Medulla oblongata (tissue), 1 donor: Measurements from ENCODE around the gene PRM3.
A peak's percentile ranks its signal among the peaks of the same experiment; 100 is the strongest.
"Not testable (repeated sequence)": the region's sequence is repeated elsewhere in the genome, so short reads cannot be mapped to it uniquely, and the experiment has no call there.

Experiments
- DNase-seq: peaks from one replicate; pipeline ENCODE4 v3.0.0-alpha.2; 2015; ENCODE audit errors: extremely low spot score

Gene PRM3

DNA sequence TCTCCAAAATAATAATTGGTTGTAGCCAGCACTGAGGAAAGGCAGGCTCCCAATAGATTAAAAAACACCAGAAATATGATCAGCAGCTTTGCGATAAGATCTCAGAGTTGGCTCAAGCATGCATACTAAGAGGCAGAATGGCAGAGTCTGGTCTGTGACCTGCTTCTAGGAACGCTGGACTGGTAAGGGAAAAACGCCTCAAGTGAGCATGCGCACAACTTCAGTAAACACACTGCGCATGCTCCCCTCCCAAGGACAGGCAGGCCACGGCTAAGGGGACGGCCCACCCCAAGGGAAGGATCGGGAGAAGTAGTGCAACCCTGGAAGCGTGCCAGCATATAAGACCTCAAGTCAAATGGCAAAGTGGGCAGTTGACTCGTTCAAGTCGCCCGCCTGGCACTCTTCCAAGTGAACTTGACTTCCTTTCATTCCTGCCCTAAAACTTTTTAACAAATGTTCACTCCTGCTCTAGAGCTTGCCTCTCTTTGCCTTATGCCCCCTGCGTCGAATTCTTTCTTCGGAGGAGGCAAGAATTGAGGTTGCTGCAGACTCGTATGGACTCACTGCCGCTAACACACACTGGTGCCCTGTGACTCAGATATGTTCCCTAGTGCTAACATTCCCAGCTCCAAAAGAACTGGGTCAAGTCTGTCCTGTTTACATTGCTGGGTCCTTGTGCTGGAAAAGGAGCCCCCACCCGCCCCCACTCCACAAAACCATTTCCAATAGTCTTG, 30.1 kb upstream of the PRM3 start:
- no peak for DNase-seq

DNA sequence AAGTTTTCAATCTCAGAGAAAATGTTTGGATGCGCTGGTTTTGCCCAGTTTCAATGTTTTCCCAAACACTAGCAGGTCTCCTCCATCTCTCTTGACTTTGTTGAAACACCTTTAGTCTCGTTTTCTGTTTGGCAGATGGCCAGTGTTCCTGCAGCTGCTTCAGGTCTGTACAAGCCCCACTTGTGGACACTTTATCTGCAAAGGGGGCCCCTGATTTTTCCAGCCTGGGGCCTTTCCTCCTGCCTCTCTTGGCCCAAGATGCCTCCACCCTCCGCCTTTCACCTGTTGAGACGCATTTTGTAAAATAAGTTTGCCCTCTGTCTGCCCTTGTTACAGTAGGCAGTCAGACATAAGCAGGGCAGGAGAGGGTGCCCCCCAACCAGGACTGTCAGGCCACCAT, 29.5 kb upstream of the PRM3 start:
- DNase-seq, result no peak

DNA sequence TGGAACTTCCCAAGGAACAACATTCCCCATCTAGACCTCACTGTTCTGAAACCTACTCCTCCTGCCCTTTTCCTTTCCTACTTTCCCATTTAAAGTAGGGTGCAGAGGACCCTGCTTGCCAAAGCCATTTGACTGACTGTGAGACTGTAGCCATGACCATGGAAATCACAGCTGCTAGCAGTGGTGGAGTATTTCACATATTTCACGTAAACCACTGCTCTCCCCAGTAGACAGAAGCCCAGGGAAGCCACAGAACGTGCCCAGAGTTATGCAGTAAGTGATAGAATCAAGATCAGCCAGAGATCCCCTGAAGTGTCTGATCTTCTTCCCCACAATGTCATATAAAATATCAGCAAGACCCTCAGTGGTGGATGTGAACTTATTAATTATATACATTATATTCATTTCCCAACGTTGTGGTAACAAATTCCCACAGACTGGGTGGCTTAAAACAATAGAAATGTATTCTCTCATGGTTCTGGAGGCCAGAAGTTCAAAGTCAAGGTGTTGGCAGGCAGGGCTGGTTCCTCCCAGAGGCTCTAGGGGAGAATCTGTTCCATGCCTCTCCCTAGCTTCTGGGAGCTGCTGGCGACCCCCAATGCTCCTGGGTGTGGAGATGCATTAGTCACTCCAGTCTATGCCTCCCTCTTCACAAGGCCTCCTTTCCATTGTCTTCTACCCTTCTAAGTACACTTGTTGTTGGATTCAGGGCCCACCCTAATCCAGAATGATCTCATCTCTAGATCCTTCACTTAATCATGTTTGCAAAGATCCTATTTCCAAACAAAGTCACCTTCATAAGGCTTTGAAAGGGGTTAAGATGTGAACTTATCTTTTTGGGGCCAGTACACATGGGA, 28.4 kb upstream of the PRM3 start:
- DNase-seq, result no peak

DNA sequence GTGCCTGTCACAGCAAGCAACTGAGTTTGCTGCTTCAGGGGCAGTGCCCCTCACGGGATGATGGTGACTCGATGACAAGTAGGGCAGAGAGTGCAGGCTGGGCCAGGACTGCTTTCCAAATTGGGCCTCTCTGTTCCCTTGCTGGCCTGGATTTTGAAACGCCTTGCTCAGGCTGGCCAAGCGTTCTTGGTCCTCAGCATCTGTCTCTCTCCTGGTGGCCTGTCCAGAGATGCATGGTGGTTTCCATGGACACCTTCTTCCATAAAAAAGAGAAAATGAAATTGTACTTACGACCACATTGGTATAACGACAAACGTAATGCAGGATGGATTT, 27.1 kb upstream of the PRM3 start:
- no peak for DNase-seq

DNA sequence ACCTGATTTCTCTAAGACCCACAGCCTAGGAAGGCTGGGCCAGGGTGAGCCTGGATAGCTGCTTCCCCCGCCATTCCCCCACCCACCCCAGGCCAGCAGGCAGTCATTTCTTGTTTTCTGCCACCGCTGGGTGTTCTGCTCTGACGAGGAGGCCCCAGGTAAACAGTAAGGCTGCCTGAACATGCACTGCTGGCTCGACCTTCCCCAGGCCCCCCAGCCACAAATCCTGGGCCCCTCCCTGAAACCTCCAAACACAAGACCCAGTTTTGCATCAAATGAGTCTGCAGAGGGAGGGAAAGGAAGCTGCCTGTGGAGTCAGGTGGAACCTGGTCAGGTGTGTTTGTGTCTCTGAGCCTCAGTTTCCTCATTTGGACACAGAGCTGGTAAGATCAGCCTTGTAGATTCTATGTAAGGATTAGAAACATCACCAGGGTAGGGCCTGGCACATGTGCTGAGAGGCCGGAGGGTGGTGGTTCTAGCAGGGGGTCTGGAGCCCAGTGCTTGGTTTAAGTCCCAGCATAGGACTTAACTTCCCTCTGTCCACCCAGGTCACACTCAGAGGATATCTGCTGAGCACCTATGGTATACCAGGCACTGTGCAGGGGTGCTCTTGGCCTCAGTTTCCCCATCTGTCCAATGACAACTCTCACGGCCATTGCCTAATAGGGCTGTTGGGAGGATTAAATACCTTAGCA, 26.6 kb upstream of the PRM3 start:
- no peak for DNase-seq

DNA sequence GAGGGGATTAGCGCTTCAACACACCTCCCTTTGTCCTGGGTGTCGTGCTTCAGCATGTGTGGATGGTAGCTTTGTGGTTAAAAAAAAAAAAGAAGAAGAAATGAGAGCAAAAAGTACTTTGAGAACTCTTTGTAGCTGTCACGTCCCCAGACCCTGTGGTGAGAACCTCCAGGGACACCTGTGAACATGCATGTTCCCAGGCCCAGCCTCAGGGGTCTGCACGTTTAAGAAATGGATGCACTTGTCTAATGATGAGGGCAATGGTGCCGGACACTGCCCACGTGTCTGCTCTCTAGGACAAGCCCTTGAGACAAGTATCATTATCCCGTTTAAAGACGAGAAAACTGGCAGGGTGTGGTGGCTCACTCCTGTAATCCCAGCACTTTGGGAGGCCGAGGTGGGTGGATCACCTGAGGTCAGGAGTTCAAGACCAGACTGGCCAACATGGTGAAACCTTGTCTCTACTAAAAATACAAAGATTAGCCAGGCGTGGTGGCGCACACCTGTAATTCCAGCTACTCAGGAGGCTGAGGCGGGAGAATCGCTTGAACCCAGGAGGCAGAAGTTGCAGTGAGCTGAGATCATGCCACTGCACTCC, 25.6 kb upstream of the PRM3 start:
- DNase-seq, result not testable (repeated sequence)

DNA sequence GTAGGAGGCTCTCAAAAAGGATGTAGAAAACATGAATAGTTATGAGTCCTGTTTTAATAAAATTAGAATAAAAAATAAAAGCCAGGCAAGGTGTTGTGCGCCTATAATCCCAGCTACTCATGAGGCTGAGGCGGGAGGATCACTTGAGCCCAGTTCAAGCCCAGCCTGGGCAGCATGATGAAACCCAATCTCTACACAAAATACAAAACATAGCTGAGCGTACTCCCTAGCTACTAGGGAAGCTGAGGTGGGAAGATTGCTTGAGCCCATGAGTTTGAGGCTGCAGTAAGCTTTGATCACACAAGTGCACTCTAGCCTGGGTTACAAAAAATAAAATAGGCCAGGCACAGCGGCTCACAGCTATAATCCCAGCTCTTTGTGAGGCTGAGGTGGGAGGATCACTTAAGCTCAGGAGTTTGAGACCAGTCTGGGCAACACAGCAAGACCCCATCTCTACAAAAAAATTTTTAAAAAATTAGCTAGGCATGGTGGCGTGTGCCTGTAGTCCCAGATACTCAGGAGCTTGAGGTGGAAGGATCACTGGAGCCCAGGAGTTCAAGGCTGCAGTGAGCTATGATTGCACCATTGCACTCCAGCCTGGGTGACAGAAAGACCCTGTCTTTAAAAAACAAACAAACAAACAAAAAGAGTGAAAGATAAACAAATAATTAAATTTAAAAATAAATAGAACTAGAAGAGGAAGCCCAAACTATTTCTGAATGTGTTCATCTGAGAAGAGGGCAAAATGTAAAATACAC, 24.9 kb upstream of the PRM3 start:
- no peak for DNase-seq

DNA sequence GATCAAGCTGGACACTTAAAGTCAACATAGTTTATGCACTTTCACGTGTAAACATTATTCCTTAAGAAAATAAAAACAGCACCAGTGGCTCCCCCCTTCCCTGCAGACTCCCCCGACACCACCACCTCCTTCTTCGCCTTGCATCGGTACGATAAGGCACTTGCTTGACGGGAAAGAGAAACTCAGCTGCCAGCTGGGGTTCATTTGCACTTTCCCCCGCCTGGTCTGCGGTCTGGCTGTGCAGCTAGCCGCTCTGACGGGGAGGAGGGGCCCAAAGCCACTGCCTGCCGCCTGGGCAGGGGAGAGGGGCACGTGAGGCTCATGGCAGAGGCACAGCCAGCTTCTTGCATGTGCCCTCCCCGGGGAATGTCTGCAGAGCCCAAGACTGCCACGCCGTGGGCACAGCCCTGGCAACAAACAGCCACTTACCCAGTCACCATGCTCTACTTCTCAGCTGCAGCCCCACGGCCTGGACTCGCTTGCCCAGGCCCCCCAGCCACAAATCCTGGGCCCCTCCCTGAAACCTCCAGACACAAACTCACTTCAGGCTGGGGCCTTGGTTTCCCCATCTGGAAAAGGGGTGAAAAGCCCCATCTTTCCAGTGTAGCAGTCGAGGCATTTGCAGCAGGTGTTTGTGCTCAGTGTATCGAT, 24.2 kb upstream of the PRM3 start:
- peak; percentile 87 for DNase-seq

DNA sequence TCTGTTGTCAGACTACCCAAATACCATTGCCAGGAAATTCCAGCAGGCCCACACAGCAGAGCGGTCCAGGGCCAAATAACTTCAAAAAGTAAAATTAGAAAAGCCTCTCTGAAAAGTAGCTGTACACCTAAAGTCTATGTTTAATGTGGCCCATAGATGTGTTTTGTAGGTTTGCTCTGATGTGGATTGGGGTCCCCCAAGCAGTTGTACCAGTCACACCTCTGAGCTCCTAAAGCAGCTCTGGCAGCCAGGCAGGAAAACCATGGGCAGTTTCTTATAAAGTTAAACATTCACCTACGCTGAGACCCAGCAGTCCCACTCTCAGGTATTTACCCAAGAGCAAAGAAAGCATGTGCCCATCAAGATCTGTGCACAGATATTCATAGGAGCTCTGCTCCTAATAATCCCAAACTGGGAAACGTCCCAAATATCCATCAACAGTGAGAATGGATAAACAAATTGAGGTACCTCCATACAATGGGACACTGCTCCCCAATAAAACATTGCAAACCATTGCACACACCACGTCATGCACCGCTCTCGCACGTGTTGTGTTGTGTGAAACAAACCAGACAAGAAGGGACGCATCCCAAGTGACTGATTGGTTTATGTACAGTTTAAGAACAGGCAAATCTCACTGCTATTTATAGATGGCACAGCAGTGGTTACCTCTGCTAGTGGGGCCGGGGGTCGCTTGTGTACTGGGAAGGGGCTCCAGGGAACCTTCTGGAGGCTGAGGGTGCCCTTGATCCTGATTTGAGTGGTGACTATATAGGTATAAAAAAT, 23.5 kb upstream of the PRM3 start:
- no peak for DNase-seq

DNA sequence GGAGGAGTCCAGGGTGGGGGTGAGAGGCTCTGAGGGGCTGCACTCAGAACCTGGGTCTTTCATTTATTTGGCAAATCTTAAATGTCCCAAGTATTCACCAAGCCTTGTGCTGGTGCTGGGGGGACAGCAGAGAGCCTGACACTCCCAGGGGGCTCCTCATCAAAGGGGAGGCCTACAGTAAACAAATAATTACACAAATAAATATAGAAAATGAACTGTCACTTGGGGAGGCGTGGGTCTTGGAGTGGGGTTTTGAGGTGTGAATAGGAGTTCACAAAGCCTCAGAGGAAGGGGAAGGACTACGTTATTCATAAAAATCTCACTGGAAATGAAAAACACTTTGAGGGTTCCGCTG, 22.9 kb upstream of the PRM3 start:
- DNase-seq, result no peak

DNA sequence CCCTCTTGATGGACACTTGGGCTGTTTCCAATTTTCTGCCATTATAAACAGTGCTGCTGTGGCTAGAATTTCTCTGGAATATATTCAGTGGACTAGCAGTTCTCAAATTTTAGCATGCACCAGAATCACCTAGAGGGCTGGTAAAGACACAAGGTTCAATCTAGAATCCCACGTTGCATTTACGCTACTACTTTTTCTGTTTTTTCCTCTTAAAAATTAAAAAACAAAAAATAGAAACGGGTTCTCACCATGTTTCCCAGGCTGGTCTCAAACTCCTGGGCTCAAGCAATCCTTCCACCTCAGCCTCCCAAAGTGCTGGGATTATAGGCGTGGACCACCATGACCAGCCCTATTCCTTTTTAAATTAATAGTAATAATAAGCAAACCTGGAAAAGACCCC, 22.2 kb upstream of the PRM3 start:
- DNase-seq, result no peak

DNA sequence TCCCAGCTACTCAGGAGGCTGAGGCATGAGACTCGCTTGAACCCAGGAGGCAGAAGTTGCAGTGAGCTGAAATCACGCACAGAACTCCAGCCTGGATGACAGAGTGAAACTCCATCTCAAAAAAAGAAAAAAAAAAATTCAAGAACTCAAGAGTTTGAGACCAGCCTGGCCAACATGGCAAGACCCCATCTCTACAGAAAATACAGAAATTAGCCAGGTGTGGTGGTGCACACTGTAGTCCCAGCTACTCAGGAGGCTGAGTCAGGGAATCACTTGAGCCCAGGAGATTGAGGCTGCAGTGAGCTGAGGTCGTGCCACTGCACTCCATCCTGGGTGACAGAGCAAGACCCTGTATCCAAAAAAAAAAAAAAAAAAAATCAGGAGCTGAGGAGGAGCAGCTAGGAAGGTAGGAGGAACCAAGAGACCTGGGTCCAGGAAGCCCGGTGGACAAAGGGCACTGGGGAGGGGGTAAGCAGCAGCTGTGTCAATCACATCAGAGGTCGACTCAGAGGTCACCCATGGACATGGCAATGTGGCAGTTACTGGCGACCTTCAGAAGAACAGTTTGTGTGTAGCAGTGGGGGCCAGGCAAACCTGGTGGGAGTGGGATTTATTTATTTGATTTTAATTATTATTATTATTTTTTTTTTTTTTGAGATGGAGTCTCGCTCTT, 18.8 kb upstream of the PRM3 start:
- DNase-seq, result no peak

DNA sequence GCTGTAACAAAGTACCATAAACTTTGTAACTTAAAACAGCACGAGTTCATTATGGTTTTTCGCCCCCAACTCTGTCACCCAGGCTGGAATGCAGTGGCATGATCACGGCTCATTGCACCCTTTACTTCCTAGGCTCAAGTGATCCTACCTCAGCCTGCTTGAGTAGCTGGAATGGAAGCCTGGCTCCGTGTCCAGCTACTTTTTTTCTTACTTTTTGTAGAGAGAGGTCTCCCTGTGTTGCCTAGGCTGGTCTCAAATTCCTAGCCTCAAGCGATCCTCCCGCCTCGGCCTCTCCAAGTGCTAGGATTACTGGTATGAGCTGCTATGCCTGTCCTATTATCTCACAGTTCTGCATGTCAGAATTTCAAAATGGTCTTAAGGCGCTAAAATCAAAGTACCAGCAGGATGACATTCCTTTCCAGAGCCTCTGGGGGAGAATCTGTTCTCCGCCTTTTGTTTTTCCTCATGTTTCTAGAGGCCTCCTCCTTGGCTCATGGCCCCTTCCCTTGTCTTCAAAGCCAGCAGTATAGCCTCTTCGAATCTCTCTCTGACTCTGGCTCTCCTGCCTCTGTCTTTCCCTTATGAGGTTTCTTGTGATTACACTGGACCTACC, 17.8 kb upstream of the PRM3 start:
- DNase-seq, result no peak

DNA sequence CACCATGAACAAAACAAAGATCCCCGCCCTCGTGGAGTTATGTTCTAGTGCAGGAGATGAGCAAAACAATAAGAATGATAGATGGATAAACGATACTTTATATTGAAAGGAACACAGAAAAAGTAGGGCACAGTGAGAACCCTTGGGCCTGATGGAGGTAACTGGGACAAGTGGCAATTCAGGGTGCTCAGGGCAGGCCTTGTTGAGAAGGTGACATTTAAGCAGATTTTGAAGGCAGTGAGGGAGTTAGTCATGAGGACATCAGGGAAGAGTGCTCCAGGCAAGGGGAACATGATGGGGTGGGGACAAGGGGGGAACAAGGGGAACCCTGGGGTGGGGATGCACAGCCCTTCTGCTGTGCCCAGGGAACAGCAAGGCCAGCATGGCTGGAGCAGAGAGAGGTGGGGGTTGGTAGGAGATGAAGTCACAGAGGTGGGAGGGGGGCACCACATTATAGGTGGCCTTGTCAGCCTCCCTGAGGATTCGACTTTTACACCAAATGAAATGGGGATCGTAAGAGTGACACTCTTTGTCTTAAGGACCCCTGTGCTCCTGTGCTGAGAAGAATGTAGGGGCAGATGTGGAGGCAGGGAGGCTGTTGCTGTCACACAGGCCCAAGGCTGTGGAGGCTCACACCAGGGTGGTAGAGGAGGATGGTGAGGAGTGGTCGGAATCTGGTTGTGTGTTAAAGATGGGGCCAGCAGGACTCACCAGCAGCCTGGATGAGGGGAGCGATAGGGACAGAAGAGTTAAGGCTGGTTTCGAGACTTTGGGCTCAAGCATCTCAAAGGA, 16.9 kb upstream of the PRM3 start:
- no peak for DNase-seq

DNA sequence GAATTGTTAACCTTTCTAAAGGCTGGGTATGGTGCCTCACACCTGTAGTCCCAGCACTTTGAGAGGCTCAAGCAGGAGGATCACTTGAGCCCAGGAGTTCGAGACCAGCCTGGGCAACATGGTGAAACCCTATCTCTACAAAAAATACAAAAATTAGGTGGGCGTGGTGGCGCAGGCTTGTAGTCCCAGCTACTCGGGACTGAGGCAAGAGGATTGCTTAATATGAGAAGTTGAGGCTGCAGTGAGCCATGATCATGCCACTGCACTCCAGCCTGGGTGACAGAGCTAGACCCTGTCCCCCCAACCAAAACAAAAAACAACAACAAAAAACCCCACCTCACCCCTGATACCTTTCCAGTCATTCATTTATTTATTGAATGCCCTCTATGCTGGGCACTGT, 16.3 kb upstream of the PRM3 start:
- not testable (repeated sequence) for DNase-seq

DNA sequence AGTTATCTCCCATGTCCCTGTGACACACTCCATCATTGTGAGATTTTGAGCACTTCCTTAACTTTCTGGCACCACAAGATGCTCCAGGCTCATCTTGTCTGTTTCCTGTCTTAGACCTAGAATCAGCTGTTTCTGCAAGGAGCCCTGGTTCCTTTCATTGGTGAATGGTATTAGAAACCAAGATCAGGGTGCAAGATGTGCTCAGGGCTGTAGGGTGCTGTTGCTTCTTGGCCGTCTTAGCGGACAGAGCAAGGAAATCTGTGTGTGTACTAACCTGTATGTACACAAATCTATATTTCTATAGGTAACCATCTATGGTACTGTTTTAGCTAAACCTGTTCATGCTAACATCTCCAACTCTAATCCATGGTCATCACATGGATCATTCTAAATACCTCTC, 15.8 kb upstream of the PRM3 start:
- no peak for DNase-seq

DNA sequence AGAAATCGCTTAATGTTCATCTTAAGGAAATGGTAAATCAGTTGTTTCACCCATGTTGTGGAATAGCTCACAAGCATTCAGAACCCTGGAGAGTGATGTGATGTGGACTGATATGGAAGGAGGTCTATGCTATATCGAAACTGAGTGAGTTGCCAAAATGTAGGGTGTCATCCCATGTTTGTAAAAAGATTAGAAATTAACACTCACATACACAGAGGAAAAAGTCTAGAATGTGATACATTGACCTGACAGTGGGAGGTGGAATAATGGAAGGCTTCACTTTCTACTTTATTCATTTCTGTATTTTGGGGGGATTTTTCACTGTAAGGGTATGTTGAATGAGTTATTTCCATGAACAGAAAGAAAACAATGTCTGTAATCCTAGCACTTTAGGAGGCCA, 12.4 kb upstream of the PRM3 start:
- DNase-seq, result no peak

DNA sequence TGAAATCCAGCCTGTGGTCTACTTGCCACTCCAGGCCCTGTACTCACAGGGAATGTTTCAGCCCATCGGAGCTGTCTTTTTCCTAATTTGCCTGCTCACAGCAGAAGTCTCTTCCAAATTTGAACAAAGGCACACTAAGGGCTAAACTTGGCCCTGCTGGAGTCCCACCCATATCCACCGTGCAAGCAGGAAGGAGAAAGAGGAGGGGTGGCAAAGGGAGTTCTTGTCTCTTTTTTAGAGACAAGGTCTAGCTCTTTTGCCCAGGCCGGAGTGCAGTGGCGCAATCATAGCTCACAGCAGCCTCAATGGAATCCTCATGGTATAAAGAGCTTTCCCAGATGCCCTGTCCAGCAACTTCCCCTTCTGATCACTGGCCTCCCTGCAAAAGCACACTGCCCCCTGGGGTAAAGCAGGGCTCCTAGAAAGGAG, 10.4 kb upstream of the PRM3 start:
- DNase-seq, result no peak
